ENCODE data around the gene COPS2.
"Not testable (repeated sequence)": the region's sequence is repeated elsewhere in the genome, so short reads cannot be mapped to it uniquely, and the experiment has no call there.

COPS2 gene

GRCh38 chr15:49075881-49076280, 79.5 kb downstream of the COPS2 start:
- H3K36me3 ChIP-seq (ENCODE audit: control insufficient read depth, insufficient read depth, low read length, severe bottlenecking) = no peaks in the 10 kb centered on the region
- H3K9me3 ChIP-seq (ENCODE audit: control insufficient read depth, low read length) = no peaks in the 10 kb centered on the region
- peak; percentile 59 for DNase-seq (ENCODE audit: low read depth)

DNA sequence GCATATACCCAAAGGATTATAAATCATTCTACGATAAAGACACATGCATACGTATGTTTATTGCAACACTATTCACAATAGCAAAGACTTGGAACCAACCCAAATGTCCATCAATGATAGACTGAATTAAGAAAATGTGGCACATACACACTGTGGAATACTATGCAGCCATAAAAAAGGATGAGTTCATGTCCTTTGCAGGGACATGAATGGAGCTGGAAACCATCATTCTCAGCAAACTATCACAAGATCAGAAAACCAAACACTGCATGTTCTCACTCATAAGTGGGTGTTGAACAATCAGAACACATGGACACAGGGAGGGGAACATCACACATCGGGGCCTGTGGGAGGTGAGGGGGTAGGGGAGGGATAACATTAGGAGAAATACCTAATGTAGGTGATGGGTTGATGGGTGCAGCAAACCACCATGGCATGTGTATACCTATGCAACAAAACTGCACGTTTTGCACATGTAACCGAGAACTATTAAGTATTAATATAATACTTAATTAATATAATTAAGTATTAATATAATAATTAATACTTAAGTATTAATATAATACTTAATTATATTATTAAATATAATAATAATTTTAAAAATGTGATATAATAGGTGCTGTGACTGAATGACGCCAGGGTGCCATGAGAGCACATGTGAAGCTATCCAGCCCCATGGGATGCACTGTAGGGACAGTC, 80.7 kb downstream of the COPS2 start:
- DNase-seq (ENCODE audit: low read depth); H3K9ac ChIP-seq (ENCODE audit: low read length); H3K4me3 ChIP-seq (ENCODE audit: low read length); H3K9me3 ChIP-seq (ENCODE audit: control insufficient read depth, low read length); H3K4me1 ChIP-seq (ENCODE audit: control insufficient read depth, insufficient read depth, low read length); H3K36me3 ChIP-seq (ENCODE audit: control insufficient read depth, insufficient read depth, low read length, severe bottlenecking); H3K27me3 ChIP-seq (replicated peaks; ENCODE audit: control insufficient read depth, insufficient read depth, low read length): not testable (repeated sequence)

More at GRCh38 chr15:49075881-49076280, 79.5 kb downstream of the COPS2 start:
- Histone ChIP-seq H3K4me3 (ENCODE audit: low read length) (no peak overlapping the region), H3K27me3 (replicated peaks; ENCODE audit: control insufficient read depth, insufficient read depth, low read length) (no peaks in the 10 kb centered on the region), H3K4me1 (ENCODE audit: control insufficient read depth, insufficient read depth, low read length) (peaks cover 8% of the 10 kb centered on the region), H3K9ac (ENCODE audit: low read length) (no peak overlapping the region)

Data from adipocyte (in vitro differentiated cells).